ENCODE results near the gene MYRIP. TPM values are rescaled to one million over a fixed set of nuclear protein-coding genes. Genes with fewer than 3 reads are reported as not detected.

Gene MYRIP
- total and polyA plus RNA-seq, 2 of the 4 experiments (the other 2 are of a cell fraction): not detected

DNA sequence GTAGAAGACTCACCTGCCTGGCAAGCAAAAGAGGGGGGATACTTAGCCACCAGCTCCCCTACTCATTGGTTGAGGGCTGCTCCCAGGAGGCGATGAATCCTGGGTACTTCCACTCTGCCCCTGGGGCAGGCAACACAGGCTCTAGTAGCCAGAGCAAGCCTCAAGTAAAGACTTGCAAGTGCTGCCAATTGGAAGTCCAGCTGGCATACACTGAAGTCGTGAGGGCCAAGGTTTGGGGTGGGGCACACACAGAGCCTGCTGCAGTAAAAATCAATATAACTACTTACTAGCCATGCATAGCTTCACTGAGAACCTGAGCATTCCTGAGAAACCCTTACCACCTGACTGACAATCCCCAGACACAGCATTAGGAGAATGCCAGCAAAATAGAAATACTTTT lies 377.1 kb downstream of the MYRIP start:
- Histone ChIP-seq H3K4me1 (ENCODE audit: control insufficient read depth, insufficient read depth, low read length) (no peaks in the 10 kb centered on the region), H2BK20ac (ENCODE audit: low read depth, low read length) (no peak overlapping the region), H4K5ac (ENCODE audit: low read depth, low read length) (no peak overlapping the region), H3K79me1 (ENCODE audit: low read depth in 1 of 2, low read length in 2 of 2) (no peaks in the 10 kb centered on the region), H3K56ac (ENCODE audit: extremely low read depth, insufficient read depth, low read length) (no peak overlapping the region), H3K4me3 (ENCODE audit: insufficient read depth, low read depth, low read length) (no peak overlapping the region), H3K9me1 (ENCODE audit: insufficient read depth, low read length) (no peaks in the 10 kb centered on the region), H2BK5ac (ENCODE audit: low read depth, low read length, poor library complexity, severe bottlenecking) (no peak overlapping the region), H2BK15ac (ENCODE audit: low read depth, low read length) (no peak overlapping the region), H3K4ac (ENCODE audit: low read depth, low read length) (no peak overlapping the region), H4K20me1 (ENCODE audit: insufficient read depth, low read length) (no peaks in the 10 kb centered on the region), H3K27me3 (ENCODE audit: control insufficient read depth, insufficient read depth, low read length) (no peaks in the 10 kb centered on the region), H2AK9ac (replicated peaks; ENCODE audit: low read depth, low read length, poor library complexity) (no peak overlapping the region), H2BK120ac (ENCODE audit: low read depth, low read length) (no peak overlapping the region), H4K8ac (ENCODE audit: low read depth in 2 of 2, low read length in 2 of 2) (no peak overlapping the region), H3K23ac (ENCODE audit: low read depth, low read length) (no peak overlapping the region), H3K27ac (ENCODE audit: insufficient read depth, low read length) (no peak overlapping the region), H4K91ac (ENCODE audit: insufficient read depth, low read depth, low read length) (no peak overlapping the region), H3K36me3 (ENCODE audit: control insufficient read depth, insufficient read depth, low read length) (no peaks in the 10 kb centered on the region), H3K9me3 (ENCODE audit: control insufficient read depth, insufficient read depth, low read length) (no peaks in the 10 kb centered on the region), H3K14ac (replicated peaks; ENCODE audit: low read depth, low read length) (no peak overlapping the region), H2AK5ac (ENCODE audit: low read depth, low read length) (no peak overlapping the region), H2AFZ (replicated peaks; ENCODE audit: low read length, poor library complexity) (no peak overlapping the region), H3K9ac (ENCODE audit: low read depth, low read length) (no peak overlapping the region), H3K4me2 (ENCODE audit: low read depth, low read length) (no peak overlapping the region), H3K18ac (ENCODE audit: low read depth, low read length) (no peak overlapping the region)
- ChIA-PET POLR2A (ENCODE audit: unreplicated experiment) (no interaction called here), CTCF (interaction anchor here (1.3 kb wide), 1 partner anchor 8 kb away, joined by 4 read pairs; no protein-coding TSS in a partner anchor)
- no TSS peak for BruUV-seq (replicated peaks)
- no peak for ATAC-seq (ENCODE audit: low read depth)
- in situ Hi-C loops (cut with MboI; ENCODE audit: low sequenced_read_pairs): no loop called here
- no peak for DNase-seq
- 17% methylated on average over 2 of the region's 2 CpGs; no CpG with 5 or more reads in 1 of the 2 experiments for WGBS, 2 experiments (ENCODE audit: extremely low coverage in 2 of 2, insufficient read length in 1 of 2)
- intact Hi-C loops (cut with micrococcal nuclease): no loop called here
- TF ChIP-seq SMC3 (IDR thresholded peaks at IDR 0.05; ENCODE audit: low read depth, low read length) (no peak), POLR2A (IDR thresholded peaks at IDR 0.05; ENCODE audit: low read depth, low read length) (no peak), CEBPB (IDR thresholded peaks at IDR 0.05; ENCODE audit: low read depth, low read length) (no peak), FOS (IDR thresholded peaks at IDR 0.05; ENCODE audit: low read depth, low read length) (no peak), MXI1 (IDR thresholded peaks at IDR 0.05; ENCODE audit: borderline replicate concordance, low read depth, low read length) (no peak), CHD1 (IDR thresholded peaks at IDR 0.05; ENCODE audit: low read depth, low read length) (no peak), NFE2L2 (IDR thresholded peaks at IDR 0.05; ENCODE audit: low read depth, low read length) (no peak), RAD21 (IDR thresholded peaks at IDR 0.05; ENCODE audit: low read length) (no peak), BHLHE40 (IDR thresholded peaks at IDR 0.05; ENCODE audit: low read depth, low read length) (no peak), MAFK (IDR thresholded peaks at IDR 0.05; ENCODE audit: low read depth, low read length) (no peak), MAZ (IDR thresholded peaks at IDR 0.05; ENCODE audit: borderline replicate concordance, low read depth, low read length) (no peak), RCOR1 (IDR thresholded peaks at IDR 0.05; ENCODE audit: insufficient replicate concordance, low read length) (no peak), RFX5 (IDR thresholded peaks at IDR 0.05; ENCODE audit: low read depth, low read length) (no peak)
- TF ChIP-seq, protein P1, sequence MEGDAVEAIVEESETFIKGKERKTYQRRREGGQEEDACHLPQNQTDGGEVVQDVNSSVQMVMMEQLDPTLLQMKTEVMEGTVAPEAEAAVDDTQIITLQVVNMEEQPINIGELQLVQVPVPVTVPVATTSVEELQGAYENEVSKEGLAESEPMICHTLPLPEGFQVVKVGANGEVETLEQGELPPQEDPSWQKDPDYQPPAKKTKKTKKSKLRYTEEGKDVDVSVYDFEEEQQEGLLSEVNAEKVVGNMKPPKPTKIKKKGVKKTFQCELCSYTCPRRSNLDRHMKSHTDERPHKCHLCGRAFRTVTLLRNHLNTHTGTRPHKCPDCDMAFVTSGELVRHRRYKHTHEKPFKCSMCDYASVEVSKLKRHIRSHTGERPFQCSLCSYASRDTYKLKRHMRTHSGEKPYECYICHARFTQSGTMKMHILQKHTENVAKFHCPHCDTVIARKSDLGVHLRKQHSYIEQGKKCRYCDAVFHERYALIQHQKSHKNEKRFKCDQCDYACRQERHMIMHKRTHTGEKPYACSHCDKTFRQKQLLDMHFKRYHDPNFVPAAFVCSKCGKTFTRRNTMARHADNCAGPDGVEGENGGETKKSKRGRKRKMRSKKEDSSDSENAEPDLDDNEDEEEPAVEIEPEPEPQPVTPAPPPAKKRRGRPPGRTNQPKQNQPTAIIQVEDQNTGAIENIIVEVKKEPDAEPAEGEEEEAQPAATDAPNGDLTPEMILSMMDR (conservative IDR thresholded peaks at IDR 0.05; ENCODE audit: low read depth, low read length): no peak
- TF ChIP-seq, protein P2, sequence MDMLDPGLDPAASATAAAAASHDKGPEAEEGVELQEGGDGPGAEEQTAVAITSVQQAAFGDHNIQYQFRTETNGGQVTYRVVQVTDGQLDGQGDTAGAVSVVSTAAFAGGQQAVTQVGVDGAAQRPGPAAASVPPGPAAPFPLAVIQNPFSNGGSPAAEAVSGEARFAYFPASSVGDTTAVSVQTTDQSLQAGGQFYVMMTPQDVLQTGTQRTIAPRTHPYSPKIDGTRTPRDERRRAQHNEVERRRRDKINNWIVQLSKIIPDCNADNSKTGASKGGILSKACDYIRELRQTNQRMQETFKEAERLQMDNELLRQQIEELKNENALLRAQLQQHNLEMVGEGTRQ (IDR thresholded peaks at IDR 0.05; ENCODE audit: low read depth, low read length): no peak
- TF ChIP-seq, protein P3, sequence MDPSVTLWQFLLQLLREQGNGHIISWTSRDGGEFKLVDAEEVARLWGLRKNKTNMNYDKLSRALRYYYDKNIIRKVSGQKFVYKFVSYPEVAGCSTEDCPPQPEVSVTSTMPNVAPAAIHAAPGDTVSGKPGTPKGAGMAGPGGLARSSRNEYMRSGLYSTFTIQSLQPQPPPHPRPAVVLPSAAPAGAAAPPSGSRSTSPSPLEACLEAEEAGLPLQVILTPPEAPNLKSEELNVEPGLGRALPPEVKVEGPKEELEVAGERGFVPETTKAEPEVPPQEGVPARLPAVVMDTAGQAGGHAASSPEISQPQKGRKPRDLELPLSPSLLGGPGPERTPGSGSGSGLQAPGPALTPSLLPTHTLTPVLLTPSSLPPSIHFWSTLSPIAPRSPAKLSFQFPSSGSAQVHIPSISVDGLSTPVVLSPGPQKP (IDR thresholded peaks at IDR 0.05; ENCODE audit: borderline replicate concordance, low read depth, low read length): no peak
- dilution Hi-C loops (cut with HindIII; ENCODE audit: low sequenced_read_pairs, unreplicated experiment): no loop called here
